Upper lobe of left lung (tissue), 6 donors: ENCODE results near the gene KAZN. TPM values are rescaled to one million over a fixed set of nuclear protein-coding genes. Genes with fewer than 3 reads are reported as not detected.

Experiments used
- ATAC-seq, 2 donors: fragments of 200-7000 bp; cut with Tn5 transposase; one replicate each; pipeline ENCODE4 v1.9.1; 2022; ENCODE audit warnings: mild to moderate bottlenecking in 2 of 2, moderate library complexity in 2 of 2; ENCODE audit not compliant: low FRiP score in 2 of 2
- DNase-seq, 2 donors: peaks; one replicate each; pipeline ENCODE4 v3.0.0-alpha.2; 2019 to 2020
- H3K27ac ChIP-seq, 4 donors: fragments of 200-600 bp; sonication (generic); one replicate each; pipeline ENCODE4 v1.5.1; 2016 to 2019
- H3K27me3 ChIP-seq, 4 donors: fragments of 200-600 bp; sonication (generic); one replicate each; pipeline ENCODE4 v1.5.1; 2017 to 2019
- H3K36me3 ChIP-seq, 4 donors: fragments of 200-600 bp; sonication (generic); one replicate each; pipeline ENCODE4 v1.5.1; 2016 to 2019
- H3K4me1 ChIP-seq, 4 donors: fragments of 200-600 bp; sonication (generic); one replicate each; pipeline ENCODE4 v1.5.1; 2018 to 2019
- H3K4me3 ChIP-seq, 4 donors: fragments of 200-600 bp; sonication (generic); one replicate each; pipeline ENCODE4 v1.5.1; 2017 to 2019; ENCODE audit warnings: mild to moderate bottlenecking in 2 of 4, moderate library complexity in 1 of 4
- H3K9me3 ChIP-seq, 4 donors: fragments of 200-600 bp; sonication (generic); one replicate each; pipeline ENCODE4 v1.5.1; 2018 to 2019
- EP300 ChIP-seq, 4 donors: sonication (generic); formaldehyde crosslinking; IDR thresholded peaks; one replicate each; pipeline ENCODE4 v1.5.1; 2017; ENCODE audit warnings: antibody characterized with exemption in 4 of 4, control low read depth in 2 of 4
- POLR2A ChIP-seq, 4 donors: fragments of 450-650 bp; IDR thresholded peaks; one replicate each; pipeline ENCODE4 v1.5.1; 2016 to 2017; ENCODE audit warnings: antibody characterized with exemption in 4 of 4, mild to moderate bottlenecking in 2 of 4
- POLR2AphosphoS5 ChIP-seq, 2 donors: sonication (generic); formaldehyde crosslinking; IDR thresholded peaks; one replicate each; pipeline ENCODE4 v1.5.1; 2017; ENCODE audit warnings: antibody characterized with exemption in 2 of 2
- WGBS, 2 donors: methylation state at CpG; one replicate each; pipeline ENCODE4 v1.1.5; 2017 to 2018; 5-methylcytosine and 5-hydroxymethylcytosine counted together
- total RNA-seq, 6 donors: library from RNA; depleted of rRNA in 4 of 6; stranded (reverse); fragments of >200 nt in 4 of 6; gene quantifications; one replicate each; pipeline versions ENCODE4 v1.1.0 to v1.2.1, GENCODE V29; 2016 to 2021
- TF ChIP-seq, protein P1 (sequence below), 6 experiments: fragments of 450-650 bp in 4 of 6; fragments of 200-600 bp in 2 of 6; sonication (generic) in 2 of 6; IDR thresholded peaks; one replicate each; pipeline ENCODE4 v1.5.1; 2016 to 2019; ENCODE audit warnings: antibody characterized with exemption in 6 of 6
- donor health status: DM: no; HTN: no; CAD: no; lungs with moderate emphysema.
- donor health status: DM: no; HTN: yes; CAD: no; lungs with severe emphysema.

Gene KAZN
- total RNA-seq, 6 donors from 2014 or later, result 11.5 to 30.0 (median 17.6) TPM

DNA sequence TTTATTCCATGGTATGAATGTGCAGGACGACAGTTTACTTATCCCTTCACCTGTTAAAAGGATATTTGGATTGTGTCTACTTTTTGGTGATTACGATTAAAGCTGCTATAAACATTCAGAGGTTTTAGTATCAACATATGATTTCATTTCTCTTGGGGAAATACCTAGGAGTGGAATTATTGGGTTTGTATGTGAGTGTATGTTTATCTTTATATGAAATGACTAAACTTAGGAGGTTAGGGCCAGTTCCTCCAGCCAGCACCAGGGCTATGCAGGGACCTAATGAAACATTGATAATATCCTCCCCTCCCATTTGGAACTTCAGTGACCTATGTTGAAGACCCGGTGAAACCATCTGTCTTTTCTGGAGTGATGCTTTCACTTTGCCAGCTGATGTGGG, 568.9 kb downstream of the KAZN start:
- TF ChIP-seq EP300 (IDR thresholded peaks at IDR 0.05) (no peak), POLR2A (IDR thresholded peaks at IDR 0.05) (no peak), POLR2AphosphoS5 (IDR thresholded peaks at IDR 0.05) (no peak)
- TF ChIP-seq, protein P1, sequence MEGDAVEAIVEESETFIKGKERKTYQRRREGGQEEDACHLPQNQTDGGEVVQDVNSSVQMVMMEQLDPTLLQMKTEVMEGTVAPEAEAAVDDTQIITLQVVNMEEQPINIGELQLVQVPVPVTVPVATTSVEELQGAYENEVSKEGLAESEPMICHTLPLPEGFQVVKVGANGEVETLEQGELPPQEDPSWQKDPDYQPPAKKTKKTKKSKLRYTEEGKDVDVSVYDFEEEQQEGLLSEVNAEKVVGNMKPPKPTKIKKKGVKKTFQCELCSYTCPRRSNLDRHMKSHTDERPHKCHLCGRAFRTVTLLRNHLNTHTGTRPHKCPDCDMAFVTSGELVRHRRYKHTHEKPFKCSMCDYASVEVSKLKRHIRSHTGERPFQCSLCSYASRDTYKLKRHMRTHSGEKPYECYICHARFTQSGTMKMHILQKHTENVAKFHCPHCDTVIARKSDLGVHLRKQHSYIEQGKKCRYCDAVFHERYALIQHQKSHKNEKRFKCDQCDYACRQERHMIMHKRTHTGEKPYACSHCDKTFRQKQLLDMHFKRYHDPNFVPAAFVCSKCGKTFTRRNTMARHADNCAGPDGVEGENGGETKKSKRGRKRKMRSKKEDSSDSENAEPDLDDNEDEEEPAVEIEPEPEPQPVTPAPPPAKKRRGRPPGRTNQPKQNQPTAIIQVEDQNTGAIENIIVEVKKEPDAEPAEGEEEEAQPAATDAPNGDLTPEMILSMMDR (IDR thresholded peaks at IDR 0.05), result no peak
- 32 to 50% methylated on average over 3 of the region's 3 CpGs for WGBS, 2 donors
- DNase-seq, result no peak
- H3K27me3 ChIP-seq, result no peaks in the 10 kb centered on the region
- H3K36me3 ChIP-seq, result no peaks in the 10 kb centered on the region
- no peak for ATAC-seq
- peaks cover 3 to 16% (median 9%) of the 10 kb centered on the region in 4 donors for H3K4me1 ChIP-seq
- H3K4me3 ChIP-seq, result no peak overlapping the region
- H3K9me3 ChIP-seq, result no peaks in the 10 kb centered on the region
- no peak overlapping the region for H3K27ac ChIP-seq
